Stomach (tissue), 4 donors: ENCODE results near the gene LRRC9.
"Not testable (repeated sequence)": the region's sequence is repeated elsewhere in the genome, so short reads cannot be mapped to it uniquely, and the experiment has no call there.

Experiments
- CTCF ChIP-seq, 7 experiments: fragments of 450-650 bp in 4 of 7; fragments of 200-600 bp in 3 of 7; sonication (generic) in 3 of 7; IDR thresholded peaks; one replicate each; pipeline ENCODE4 v1.5.1; 2016 to 2019; ENCODE audit warnings: antibody characterized with exemption in 7 of 7, control low read depth in 2 of 7, mild to moderate bottlenecking in 1 of 7
- EP300 ChIP-seq: sonication (generic); formaldehyde crosslinking; IDR thresholded peaks from one replicate; pipeline ENCODE4 v1.6.1; 2017; ENCODE audit warnings: antibody characterized with exemption
- POLR2A ChIP-seq, 4 donors: fragments of 450-650 bp; IDR thresholded peaks; one replicate each; pipeline ENCODE4 v1.6.1; 2016; ENCODE audit warnings: antibody characterized with exemption in 4 of 4, control low read depth in 2 of 4, mild to moderate bottlenecking in 1 of 4, moderate library complexity in 1 of 4
- POLR2AphosphoS5 ChIP-seq, 3 donors: sonication (generic); formaldehyde crosslinking; IDR thresholded peaks; one replicate each; pipeline ENCODE4 v1.6.1; 2016; ENCODE audit warnings: antibody characterized with exemption in 3 of 3

- TF ChIP-seq CTCF (IDR thresholded peaks at IDR 0.05); POLR2A (IDR thresholded peaks at IDR 0.05); POLR2AphosphoS5 (IDR thresholded peaks at IDR 0.05); EP300: not testable (repeated sequence)
These were observed 179.9 kb downstream of the LRRC9 start for GRCh38 chr14:60099855-60100254.
